Subcutaneous abdominal adipose tissue (tissue), 5 donors: ENCODE results near the gene PRDM16.

Experiments used
- H3K27ac ChIP-seq: one replicate; pipeline ENCODE4 v1.7.0; 2013; ENCODE audit warnings: low read depth, mild to moderate bottlenecking, inconsistent platforms, low read length, moderate library complexity
- H3K27me3 ChIP-seq, 5 donors: one replicate each; pipeline ENCODE4 v1.7.0; 2013; ENCODE audit warnings: low read length in 5 of 5, inconsistent platforms in 1 of 5; ENCODE audit not compliant: control insufficient read depth in 5 of 5, insufficient read depth in 4 of 5
- H3K36me3 ChIP-seq, 5 donors: one replicate each; pipeline ENCODE4 v1.7.0; 2013; ENCODE audit warnings: low read length in 5 of 5; ENCODE audit not compliant: control insufficient read depth in 5 of 5, insufficient read depth in 5 of 5
- H3K4me1 ChIP-seq, 5 donors: one replicate each; pipeline ENCODE4 v1.7.0; 2013; ENCODE audit warnings: low read length in 5 of 5, mild to moderate bottlenecking in 3 of 5, moderate library complexity in 1 of 5; ENCODE audit not compliant: control insufficient read depth in 5 of 5, insufficient read depth in 5 of 5
- H3K4me3 ChIP-seq, 5 donors: one replicate each; pipeline ENCODE4 v1.7.0; 2013; ENCODE audit warnings: low read length in 5 of 5, low read depth in 1 of 5
- H3K9ac ChIP-seq, 5 donors: one replicate each; pipeline ENCODE4 v1.7.0; 2013; ENCODE audit warnings: low read length in 5 of 5, mild to moderate bottlenecking in 4 of 5, moderate library complexity in 3 of 5
- H3K9me3 ChIP-seq, 5 donors: one replicate each; pipeline ENCODE4 v1.7.0; 2013; ENCODE audit warnings: low read length in 5 of 5; ENCODE audit not compliant: control insufficient read depth in 5 of 5
- donor health status: healthy.
- donor health status: healthy.
- donor health status: healthy.
- donor health status: healthy.
- donor health status: healthy.

The PRDM16 gene

GRCh38 chr1:3135744-3136455, 66.9 kb downstream of the PRDM16 start:
- no peak overlapping the region for H3K9ac ChIP-seq
- peaks cover 0 to 4% (median 3%) of the 10 kb centered on the region in 5 donors for H3K4me1 ChIP-seq
- no peak overlapping the region for H3K27ac ChIP-seq
- H3K36me3 ChIP-seq, result no peaks in the 10 kb centered on the region
- peaks cover 30 to 57% (median 49%) of the 10 kb centered on the region in 5 donors for H3K27me3 ChIP-seq
- no peaks in the 10 kb centered on the region for H3K9me3 ChIP-seq
- no peak overlapping the region for H3K4me3 ChIP-seq

- Histone ChIP-seq H3K4me3 (no peak overlapping the region), H3K27me3 (peaks cover 30 to 58% (median 55%) of the 10 kb centered on the region in 5 donors), H3K9ac (no peak overlapping the region), H3K4me1 (peaks cover 0 to 4% (median 3%) of the 10 kb centered on the region in 5 donors), H3K9me3 (no peaks in the 10 kb centered on the region), H3K36me3 (no peaks in the 10 kb centered on the region), H3K27ac (no peak overlapping the region)
These were observed 67.5 kb downstream of the PRDM16 start for GRCh38 chr1:3136532-3136931.

GRCh38 chr1:3137111-3138100, 68.4 kb downstream of the PRDM16 start:
- Histone ChIP-seq H3K9me3 (no peaks in the 10 kb centered on the region), H3K36me3 (no peaks in the 10 kb centered on the region), H3K27me3 (peaks cover 30 to 66% (median 64%) of the 10 kb centered on the region in 5 donors), H3K4me3 (no peak overlapping the region), H3K27ac (no peak overlapping the region), H3K4me1 (peaks cover 0 to 4% (median 3%) of the 10 kb centered on the region in 5 donors), H3K9ac (no peak overlapping the region)

- H3K4me1 ChIP-seq, result peaks cover 0 to 4% (median 2%) of the 10 kb centered on the region in 5 donors
- H3K4me3 ChIP-seq, result no peak overlapping the region
- no peak overlapping the region for H3K9ac ChIP-seq
- peaks cover 33 to 70% (median 67%) of the 10 kb centered on the region in 5 donors for H3K27me3 ChIP-seq
- no peak overlapping the region for H3K27ac ChIP-seq
- H3K36me3 ChIP-seq, result no peaks in the 10 kb centered on the region
- H3K9me3 ChIP-seq, result no peaks in the 10 kb centered on the region
These were observed 69.7 kb downstream of the PRDM16 start for GRCh38 chr1:3138623-3139151.

- Histone ChIP-seq H3K27ac (no peak overlapping the region), H3K4me1 (peaks cover 0 to 3% (median 0%) of the 10 kb centered on the region in 5 donors), H3K36me3 (no peaks in the 10 kb centered on the region), H3K4me3 (no peak overlapping the region), H3K9me3 (no peaks in the 10 kb centered on the region), H3K9ac (no peak overlapping the region), H3K27me3 (peaks cover 33 to 72% (median 65%) of the 10 kb centered on the region in 5 donors)
These were observed 70.4 kb downstream of the PRDM16 start for GRCh38 chr1:3139451-3139852.

- H3K27me3 ChIP-seq, result peaks cover 35 to 77% (median 68%) of the 10 kb centered on the region in 5 donors
- H3K9me3 ChIP-seq, result no peaks in the 10 kb centered on the region
- H3K4me1 ChIP-seq, result peaks cover 0 to 3% (median 0%) of the 10 kb centered on the region in 5 donors
- H3K4me3 ChIP-seq, result peak overlapping the region in 1 of 5 donors; percentile 2
- H3K36me3 ChIP-seq, result no peaks in the 10 kb centered on the region
- H3K27ac ChIP-seq, result no peak overlapping the region
- no peak overlapping the region for H3K9ac ChIP-seq
These were observed 70.9 kb downstream of the PRDM16 start for GRCh38 chr1:3139871-3140361.

- H3K27me3 ChIP-seq, result peaks cover 40 to 80% (median 68%) of the 10 kb centered on the region in 5 donors
- no peak overlapping the region for H3K27ac ChIP-seq
- H3K9me3 ChIP-seq, result no peaks in the 10 kb centered on the region
- H3K36me3 ChIP-seq, result no peaks in the 10 kb centered on the region
- no peak overlapping the region for H3K9ac ChIP-seq
- H3K4me1 ChIP-seq, result peaks cover 0 to 3% (median 0%) of the 10 kb centered on the region in 5 donors
- no peak overlapping the region for H3K4me3 ChIP-seq
These were observed 71.4 kb downstream of the PRDM16 start for GRCh38 chr1:3140437-3140836.

- Histone ChIP-seq H3K9me3 (no peaks in the 10 kb centered on the region), H3K27me3 (peaks cover 40 to 74% (median 66%) of the 10 kb centered on the region in 5 donors), H3K27ac (no peak overlapping the region)
These were observed 72.1 kb downstream of the PRDM16 start for GRCh38 chr1:3141129-3141528.

GRCh38 chr1:3141836-3142235, 72.8 kb downstream of the PRDM16 start:
- Histone ChIP-seq H3K36me3 (no peaks in the 10 kb centered on the region), H3K4me1 (peaks cover 0 to 3% (median 0%) of the 10 kb centered on the region in 5 donors), H3K9ac (no peak overlapping the region), H3K27ac (no peak overlapping the region), H3K9me3 (no peaks in the 10 kb centered on the region), H3K27me3 (peaks cover 36 to 71% (median 69%) of the 10 kb centered on the region in 5 donors), H3K4me3 (no peak overlapping the region)

More at GRCh38 chr1:3141129-3141528, 72.1 kb downstream of the PRDM16 start:
- Histone ChIP-seq H3K9ac (no peak overlapping the region), H3K4me1 (peaks cover 0 to 3% (median 0%) of the 10 kb centered on the region in 5 donors), H3K36me3 (no peaks in the 10 kb centered on the region), H3K4me3 (no peak overlapping the region)
